ENCODE measurements around the gene PSMA5.
A peak's percentile ranks its signal among the peaks of the same experiment; 100 is the strongest.

Gene PSMA5

GRCh38 chr1:109397581-109398342, 28.5 kb downstream of the PSMA5 start, which contains the start of gene SORT1 (continued):
- TF ChIP-seq BCL6B (tag by site-specific recombination; IDR thresholded peaks at IDR 0.05) (no peak), ZNF596 (tag by site-specific recombination; IDR thresholded peaks at IDR 0.05) (peak; percentile 7; the same call in 1 of the 2 replicates), ZBTB20 (tag by site-specific recombination; IDR thresholded peaks at IDR 0.05) (peak; percentile 100), TCF7L2 (IDR thresholded peaks at IDR 0.05; ENCODE audit: borderline replicate concordance, low read depth, low read length) (no peak), SP3 (tag by site-specific recombination; IDR thresholded peaks at IDR 0.05) (peak; percentile 52; the same call in 1 of the 2 replicates), ZNF248 (tag by site-specific recombination; IDR thresholded peaks at IDR 0.05) (no peak), ZNF280C (tag by site-specific recombination; IDR thresholded peaks at IDR 0.05) (no peak), HOXD13 (CRISPR knock-in tag; IDR thresholded peaks at IDR 0.05; ENCODE audit: borderline replicate concordance) (no peak), ELK4 (IDR thresholded peaks at IDR 0.05; ENCODE audit: borderline replicate concordance, low read depth, low read length) (no peak), ZSCAN16 (tag by site-specific recombination; IDR thresholded peaks at IDR 0.05) (no peak), ZNF324 (tag by site-specific recombination; IDR thresholded peaks at IDR 0.05) (no peak), ZNF629 (tag by site-specific recombination; IDR thresholded peaks at IDR 0.05) (peak; percentile 45; the same call in 1 of the 2 replicates), ZNF391 (tag by site-specific recombination; IDR thresholded peaks at IDR 0.05; ENCODE audit: borderline replicate concordance, low read depth) (no peak), ZEB2 (tag by site-specific recombination; IDR thresholded peaks at IDR 0.05) (peak; percentile 47; the same call in 1 of the 2 replicates), SETDB1 (IDR thresholded peaks at IDR 0.05; ENCODE audit: insufficient read length, low read length) (no peak)

GRCh38 chr1:109396871-109397580, 29.2 kb downstream of the PSMA5 start:
- ChIA-PET POLR2A (interaction anchor here (0.7 to 3.2 kb wide), 10 partner anchors 10 to 297 kb away, joined by 3 to 15 read pairs (median 6); partner anchors contain the start of genes CELSR2 and PSRC1), CTCF (interaction anchor here (0.7 to 7.8 kb wide), 11 partner anchors 12 to 137 kb away, joined by 3 to 126 read pairs (median 6); partner anchors contain the start of genes MYBPHL and PSRC1)
- H3K27ac ChIP-seq (ENCODE audit: extremely low read depth, low read depth, low read length): peak overlapping the region; percentile 79; the same call in 1 of the 2 replicates
- no peak for TF ChIP-seq ZNF416 (tag by site-specific recombination; IDR thresholded peaks at IDR 0.05)
- peak; percentile 71 for TF ChIP-seq ZNF335 (tag by site-specific recombination; conservative IDR thresholded peaks at IDR 0.05)
- peak; percentile 40 for TF ChIP-seq SP2 (tag by site-specific recombination; IDR thresholded peaks at IDR 0.05)
- no peak for TF ChIP-seq GLIS1 (tag by site-specific recombination; IDR thresholded peaks at IDR 0.05)
- TF ChIP-seq ZBTB26 (tag by site-specific recombination; optimal IDR thresholded peaks at IDR 0.05): peak; percentile 18
- TF ChIP-seq ZNF449 (tag by site-specific recombination; IDR thresholded peaks at IDR 0.05): 0 out of 2 replicates have a peak, but pooled peaks have one; percentile 47
- TF ChIP-seq ZNF623 (tag by site-specific recombination; IDR thresholded peaks at IDR 0.05): no peak
- TF ChIP-seq PRDM6 (tag by site-specific recombination; IDR thresholded peaks at IDR 0.05): no peak
- peak; percentile 48; the same call in 1 of the 2 replicates for TF ChIP-seq ZBTB20 (tag by site-specific recombination; IDR thresholded peaks at IDR 0.05)
- no peak for TF ChIP-seq ZBTB8A (tag by site-specific recombination; IDR thresholded peaks at IDR 0.05)
- no peak for TF ChIP-seq ZNF621 (tag by site-specific recombination; IDR thresholded peaks at IDR 0.05)
- no peaks in the 10 kb centered on the region for H3K9me3 ChIP-seq (ENCODE audit: control insufficient read depth, insufficient read depth, low read depth, low read length)
- peaks cover 6 to 11% of the 10 kb centered on the region in 2 experiments; a peak in 2 of 3 replicates for H3K36me3 ChIP-seq (ENCODE audit: control insufficient read depth in 2 of 2, insufficient read depth in 1 of 2, low read length in 2 of 2)
- peaks cover 16% of the 10 kb centered on the region for H3K4me1 ChIP-seq (ENCODE audit: control insufficient read depth, insufficient read depth, low read length)
- H3K4me3 ChIP-seq (ENCODE audit: low read depth, low read length): peak overlapping the region; percentile 67

All from HEK293 (cell line).